K562 (cell line): Measurements from ENCODE around the gene SORCS2. TPM values are rescaled to one million over a fixed set of nuclear protein-coding genes. Genes with fewer than 3 reads are reported as not detected.

Source experiments
- ATAC-seq: fragments of 200-7000 bp; cut with Tn5 transposase; 3 replicates; pipeline ENCODE4 v1.9.1; 2020; ENCODE audit warnings: moderate library complexity
- BruUV-seq: library from RNA; stranded (reverse); fragments of 400-500 nt; replicated peaks from 2 replicates; lab custom pipeline; 2021; lab: Mats Ljungman, UMichigan
- CTCF ChIA-PET: fragments of 300-600 bp; formaldehyde crosslinking; extraction: SDS; loops from one replicate; lab custom pipeline; 2021; ENCODE audit warnings: low intra/inter-chr PET ratio; lab: Yijun Ruan, JAX
- POLR2A ChIA-PET: fragments of 300-600, 350-650 bp; sonication (Branson Sonifier 250); formaldehyde crosslinking; extraction: SDS; loops from one replicate; lab custom pipeline; 2021; ENCODE audit warnings: antibody characterized with exemption, inconsistent platforms; lab: Yijun Ruan, JAX
- DNase-seq, 4 experiments: peaks; one replicate each; pipeline versions ENCODE4 v3.0.0 to v3.0.0-alpha.2; 2011 to 2018; ENCODE audit warnings: low spot score in 3 of 4, mixed read lengths in 3 of 4; ENCODE audit errors: extremely low read depth in 1 of 4
- FAIRE-seq: peaks from 2 replicates; lab custom pipeline; 2011; peaks lifted over from hg19 to GRCh38; lab: Jason Lieb, UNC
- H2AFZ ChIP-seq: 2 replicates; pipeline ENCODE4 v1.6.0; 2011; ENCODE audit warnings: low read depth, low read length, control low read depth, inconsistent platforms
- H3K27ac ChIP-seq: fragments of 200-600 bp; 3 replicates; pipeline ENCODE4 v1.8.0; 2011; ENCODE audit warnings: low read depth, mild to moderate bottlenecking, control low read depth, inconsistent platforms, low read length, moderate library complexity, mixed read lengths; ENCODE audit errors: extremely low read depth
- H3K27me3 ChIP-seq, 2 experiments: fragments of 300-600 bp in 1 of 2; 2 replicates in 1 of 2; 3 replicates in 1 of 2; pipeline versions ENCODE4 v1.6.0 to v1.8.0; 2011; ENCODE audit warnings: inconsistent platforms in 2 of 2, low read length in 2 of 2, mild to moderate bottlenecking in 1 of 2, mixed read lengths in 1 of 2, moderate library complexity in 1 of 2; ENCODE audit not compliant: control insufficient read depth in 2 of 2, insufficient read depth in 2 of 2
- H3K36me3 ChIP-seq: fragments of 300-600 bp; 3 replicates; pipeline ENCODE4 v1.8.0; 2011; ENCODE audit warnings: mild to moderate bottlenecking, low read length, inconsistent platforms; ENCODE audit not compliant: control insufficient read depth, insufficient read depth
- H3K4me1 ChIP-seq, 2 experiments: fragments of 200-600 bp in 1 of 2; replicated peaks in 1 of 2; 2 replicates in 1 of 2; 3 replicates in 1 of 2; pipeline versions ENCODE4 v1.5.1 to v1.8.0; 2011; ENCODE audit warnings: inconsistent platforms in 2 of 2, low read length in 2 of 2, mild to moderate bottlenecking in 1 of 2, mixed read lengths in 1 of 2, moderate library complexity in 1 of 2; ENCODE audit not compliant: control insufficient read depth in 2 of 2, insufficient read depth in 2 of 2
- H3K4me2 ChIP-seq: 2 replicates; pipeline ENCODE4 v1.6.1; 2011; ENCODE audit warnings: low read length, control low read depth, inconsistent platforms, mixed read lengths; ENCODE audit not compliant: insufficient read depth
- H3K4me3 ChIP-seq: fragments of 200-600 bp; sonication (generic), shearing (Covaris generic); 2 replicates; pipeline ENCODE4 v1.5.1; 2016; ENCODE audit warnings: control low read depth, inconsistent platforms
- H3K79me2 ChIP-seq: fragments of 200-600 bp; 3 replicates; pipeline ENCODE4 v1.8.0; 2011; ENCODE audit warnings: low read length, inconsistent platforms; ENCODE audit not compliant: control insufficient read depth, insufficient read depth
- H3K9ac ChIP-seq, 2 experiments: 2 replicates each; pipeline versions ENCODE4 v1.6.0 to v1.6.1; 2011; ENCODE audit warnings: low read depth in 2 of 2, low read length in 2 of 2, control low read depth in 1 of 2, inconsistent platforms in 1 of 2, mild to moderate bottlenecking in 1 of 2, mixed read lengths in 1 of 2; ENCODE audit not compliant: insufficient read depth in 1 of 2
- H3K9me1 ChIP-seq: one replicate; pipeline ENCODE4 v1.6.0; 2011; ENCODE audit warnings: inconsistent platforms, mild to moderate bottlenecking, low read length, moderate library complexity; ENCODE audit not compliant: control insufficient read depth, insufficient read depth
- H3K9me3 ChIP-seq: replicated peaks from 2 replicates; pipeline ENCODE4 v1.5.1; 2011; ENCODE audit warnings: low read depth, low read length, inconsistent platforms; ENCODE audit not compliant: control insufficient read depth, insufficient read depth
- H4K20me1 ChIP-seq: replicated peaks from 2 replicates; pipeline ENCODE4 v1.6.1; 2011; ENCODE audit warnings: low read length, inconsistent platforms, mixed read lengths; ENCODE audit not compliant: control insufficient read depth, insufficient read depth
- ASH1L ChIP-seq: fragments of 450-650 bp; IDR thresholded peaks from 2 replicates; pipeline ENCODE4 v1.6.1; 2018; ENCODE audit warnings: borderline replicate concordance, mild to moderate bottlenecking, low read depth; ENCODE audit not compliant: partially characterized antibody
- BCOR ChIP-seq: fragments of 450-650 bp; IDR thresholded peaks from 2 replicates; pipeline ENCODE4 v1.6.1; 2016
- CSDE1 ChIP-seq, 2 experiments: fragments of 450-650 bp; IDR thresholded peaks; 2 replicates each; pipeline ENCODE4 v1.6.1; 2016; ENCODE audit warnings: mild to moderate bottlenecking in 1 of 2
- DDX20 ChIP-seq: fragments of 450-650 bp; IDR thresholded peaks from 2 replicates; pipeline ENCODE4 v1.6.1; 2016; ENCODE audit warnings: missing genetic modification characterization, low read depth, mild to moderate bottlenecking, missing compliant biosample characterization, moderate library complexity
- MTA2 ChIP-seq: fragments of 450-650 bp; IDR thresholded peaks from 2 replicates; pipeline ENCODE4 v1.6.1; 2016; ENCODE audit warnings: low read depth
- MTF1 ChIP-seq: fragments of 250-450 bp; sonication (Bioruptor Pico); IDR thresholded peaks from 2 replicates; pipeline ENCODE4 v1.9.0; 2021; ENCODE audit warnings: moderate library complexity, mild to moderate bottlenecking, inconsistent platforms, borderline replicate concordance
- NFRKB ChIP-seq: fragments of 450-650 bp; IDR thresholded peaks from 2 replicates; pipeline ENCODE4 v1.6.1; 2016; ENCODE audit warnings: low read depth
- POLR2AphosphoS2 ChIP-seq: IDR thresholded peaks from 2 replicates; pipeline ENCODE4 v1.6.1; 2012; ENCODE audit warnings: low read length, improper control_type of control experiment
- RBBP5 ChIP-seq: fragments of 200-600 bp; sonication (generic); IDR thresholded peaks from 2 replicates; pipeline ENCODE4 v1.6.1; 2012; ENCODE audit warnings: borderline replicate concordance, mild to moderate bottlenecking, low read length, control low read depth, inconsistent platforms; ENCODE audit not compliant: insufficient read depth, poor library complexity, severe bottlenecking
- RBM25 ChIP-seq: fragments of 200-400 bp; formaldehyde crosslinking; IDR thresholded peaks from 2 replicates; pipeline ENCODE4 v1.6.1; 2018; ENCODE audit warnings: low read length, low read depth, moderate library complexity; ENCODE audit not compliant: severe bottlenecking
- SMAD2 ChIP-seq: fragments of 150-350 bp; IDR thresholded peaks from 2 replicates; pipeline ENCODE4 v1.6.1; 2014; ENCODE audit warnings: low read depth, mild to moderate bottlenecking, low read length
- SPI1 ChIP-seq: IDR thresholded peaks from 2 replicates; pipeline ENCODE4 v1.6.1; 2011; ENCODE audit warnings: low read depth, low read length, control low read depth, borderline replicate concordance
- TGIF2 ChIP-seq: sonication (generic); formaldehyde crosslinking; IDR thresholded peaks from 2 replicates; pipeline ENCODE4 v1.8.1; 2022; ENCODE audit warnings: mild to moderate bottlenecking, missing genetic modification reagents, moderate library complexity
- XRCC4 ChIP-seq: IDR thresholded peaks from one replicate; pipeline ENCODE4 v1.6.1; 2011; ENCODE audit not compliant: insufficient read depth, insufficient read length; ENCODE audit errors: extremely low read depth
- ZFP36 ChIP-seq: fragments of 150-350 bp; IDR thresholded peaks from 2 replicates; pipeline ENCODE4 v1.6.1; 2018; ENCODE audit warnings: low read length, low read depth; ENCODE audit not compliant: partially characterized antibody
- ZZZ3 ChIP-seq: fragments of 450-650 bp; IDR thresholded peaks from 2 replicates; pipeline ENCODE4 v1.6.1; 2016; ENCODE audit warnings: antibody characterized with exemption, mild to moderate bottlenecking, moderate library complexity
- WGBS: fragments of 100-300 bp; shearing (Covaris generic); methylation state at CpG from one replicate; pipeline ENCODE4 v1.1.6; 2016; ENCODE audit warnings: low coverage, mixed read lengths; ENCODE audit not compliant: insufficient coverage; ENCODE audit errors: missing lambda C conversion rate; 5-methylcytosine and 5-hydroxymethylcytosine counted together
- in situ Hi-C: fragments of 300-500 bp; cut with MboI; formaldehyde crosslinking; loops from 4 replicates; pipeline ENCODE4 v1.15.0; 2018; ENCODE audit warnings: inconsistent platforms, mixed read lengths
- intact Hi-C: fragments of 100-400 bp; cut with micrococcal nuclease; formaldehyde crosslinking; loops from 2 replicates; pipeline ENCODE4 v1.14.2; 2022
- polyA plus RNA-seq, 8 experiments: library from polyadenylated mRNA; depleted of rRNA in 4 of 8; stranded (reverse) in 5 of 8; unstranded in 3 of 8; fragments of >200 nt; fragmentation: Nextera tagmentation in 2 of 8; fragmentation: Illumina TruSeq in 1 of 8; extraction: Ambion mirVana in 2 of 8; extraction: Trizol in 1 of 8; gene quantifications; 2 replicates each; pipeline versions ENCODE4 v1.2.1 to v1.2.3, GENCODE V29; 2011 to 2014; ENCODE audit warnings: inconsistent platforms in 1 of 8, missing spikeins in 1 of 8
- total RNA-seq, 7 experiments: library from RNA; depleted of rRNA in 6 of 7; stranded (reverse); fragments of >200 nt in 6 of 7; fragmentation: Illumina TruSeq in 2 of 7; extraction: Trizol in 2 of 7; gene quantifications; 2 replicates each; pipeline versions ENCODE4 v1.2.1 to v1.2.3, GENCODE V29; 2011 to 2021; ENCODE audit warnings: low replicate concordance in 1 of 7
- TF ChIP-seq, protein P1 (sequence below), 2 experiments: fragments of 450-650 bp; conservative IDR thresholded peaks; 2 replicates each; pipeline ENCODE4 v1.6.1; 2017; ENCODE audit warnings: mild to moderate bottlenecking in 2 of 2, moderate library complexity in 2 of 2
- TF ChIP-seq, protein P2 (sequence below), 2 experiments: fragments of 450-650 bp; IDR thresholded peaks; 2 replicates each; pipeline ENCODE4 v1.6.1; 2018; ENCODE audit warnings: mild to moderate bottlenecking in 2 of 2, low read depth in 1 of 2; ENCODE audit not compliant: partially characterized antibody in 2 of 2

The SORCS2 gene
- total and polyA plus RNA-seq, 9 of the 15 experiments (the other 6 are each of a cell fraction or from before 2014, with no cell fraction given) = not detected

DNA sequence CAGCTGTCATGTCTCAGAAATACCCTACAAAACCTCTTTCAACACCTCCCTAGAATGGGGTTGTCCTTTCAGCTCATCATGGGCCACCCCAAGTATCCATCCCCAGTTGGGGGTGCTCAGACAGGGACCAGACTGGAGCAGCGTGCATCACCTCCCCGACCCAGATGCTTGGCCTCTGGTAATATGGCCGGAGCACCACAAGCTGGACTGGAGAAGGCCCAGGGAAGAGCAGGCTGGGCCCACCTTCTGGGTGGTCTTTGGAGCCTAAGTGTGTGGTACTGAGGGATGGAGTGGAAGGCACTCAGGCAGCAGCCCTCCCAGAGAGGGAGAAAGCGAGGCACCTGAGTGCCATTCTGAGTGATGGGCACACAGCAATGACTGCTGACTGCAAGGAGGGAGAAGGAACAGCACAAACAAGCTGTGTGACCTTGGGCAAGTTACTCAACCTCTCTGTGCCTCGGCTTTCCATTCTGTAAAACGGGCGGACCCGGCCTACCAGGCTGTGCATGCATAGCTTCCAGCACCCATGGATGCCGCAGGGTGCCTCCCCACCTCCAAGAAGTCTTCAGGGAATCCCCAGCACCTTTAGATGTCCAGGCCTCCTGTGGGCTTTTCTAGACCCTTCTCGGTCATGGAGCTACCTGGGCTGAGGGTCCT, 519.1 kb downstream of the SORCS2 start:
- ChIA-PET CTCF (no interaction called here), POLR2A (interaction anchor here (0.6 to 1.6 kb wide), 4 partner anchors 9 to 522 kb away, joined by 3 read pairs; no protein-coding TSS in a partner anchor)
- Histone ChIP-seq H3K4me1 (peaks cover 0 to 3% of the 10 kb centered on the region in 2 experiments; a peak in 1 of 5 replicates), H2AFZ (no peak overlapping the region), H4K20me1 (peaks cover 9% of the 10 kb centered on the region), H3K36me3 (no peaks in the 10 kb centered on the region), H3K9me1 (no peaks in the 10 kb centered on the region), H3K27ac (no peak overlapping the region), H3K4me3 (no peak overlapping the region), H3K79me2 (no peaks in the 10 kb centered on the region), H3K4me2 (no peak overlapping the region), H3K9me3 (no peaks in the 10 kb centered on the region), H3K27me3 (peaks cover 2 to 50% of the 10 kb centered on the region in 2 experiments; a peak in 3 of 5 replicates), H3K9ac (no peak overlapping the region)
- ATAC-seq (no peak), FAIRE-seq (no peak), DNase-seq (no peak)
- in situ Hi-C loops (no loop called here), intact Hi-C loops (no loop called here)
- 2% methylated on average over 10 of the region's 10 CpGs for WGBS
- no TSS peak for BruUV-seq
- TF ChIP-seq BCOR = peak; percentile 52; the same call in 1 of the 2 replicates
- TF ChIP-seq RBM25 = peak; percentile 82
- TF ChIP-seq ZZZ3 = no peak
- TF ChIP-seq NFRKB = no peak
- TF ChIP-seq, protein P1, sequence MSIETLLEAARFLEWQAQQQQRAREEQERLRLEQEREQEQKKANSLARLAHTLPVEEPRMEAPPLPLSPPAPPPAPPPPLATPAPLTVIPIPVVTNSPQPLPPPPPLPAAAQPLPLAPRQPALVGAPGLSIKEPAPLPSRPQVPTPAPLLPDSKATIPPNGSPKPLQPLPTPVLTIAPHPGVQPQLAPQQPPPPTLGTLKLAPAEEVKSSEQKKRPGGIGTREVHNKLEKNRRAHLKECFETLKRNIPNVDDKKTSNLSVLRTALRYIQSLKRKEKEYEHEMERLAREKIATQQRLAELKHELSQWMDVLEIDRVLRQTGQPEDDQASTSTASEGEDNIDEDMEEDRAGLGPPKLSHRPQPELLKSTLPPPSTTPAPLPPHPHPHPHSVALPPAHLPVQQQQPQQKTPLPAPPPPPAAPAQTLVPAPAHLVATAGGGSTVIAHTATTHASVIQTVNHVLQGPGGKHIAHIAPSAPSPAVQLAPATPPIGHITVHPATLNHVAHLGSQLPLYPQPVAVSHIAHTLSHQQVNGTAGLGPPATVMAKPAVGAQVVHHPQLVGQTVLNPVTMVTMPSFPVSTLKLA (conservative IDR thresholded peaks at IDR 0.05) = no peak
- TF ChIP-seq MTF1 = no peak
- TF ChIP-seq POLR2AphosphoS2 = no peak
- no peak for TF ChIP-seq ASH1L
- no peak for TF ChIP-seq MTA2
- TF ChIP-seq DDX20 = no peak
- TF ChIP-seq SMAD2 = no peak
- TF ChIP-seq TGIF2 (CRISPR knock-in tag) = no peak
- peak; percentile 80 for TF ChIP-seq ZFP36
- TF ChIP-seq SPI1 = no peak
- TF ChIP-seq, protein P2, sequence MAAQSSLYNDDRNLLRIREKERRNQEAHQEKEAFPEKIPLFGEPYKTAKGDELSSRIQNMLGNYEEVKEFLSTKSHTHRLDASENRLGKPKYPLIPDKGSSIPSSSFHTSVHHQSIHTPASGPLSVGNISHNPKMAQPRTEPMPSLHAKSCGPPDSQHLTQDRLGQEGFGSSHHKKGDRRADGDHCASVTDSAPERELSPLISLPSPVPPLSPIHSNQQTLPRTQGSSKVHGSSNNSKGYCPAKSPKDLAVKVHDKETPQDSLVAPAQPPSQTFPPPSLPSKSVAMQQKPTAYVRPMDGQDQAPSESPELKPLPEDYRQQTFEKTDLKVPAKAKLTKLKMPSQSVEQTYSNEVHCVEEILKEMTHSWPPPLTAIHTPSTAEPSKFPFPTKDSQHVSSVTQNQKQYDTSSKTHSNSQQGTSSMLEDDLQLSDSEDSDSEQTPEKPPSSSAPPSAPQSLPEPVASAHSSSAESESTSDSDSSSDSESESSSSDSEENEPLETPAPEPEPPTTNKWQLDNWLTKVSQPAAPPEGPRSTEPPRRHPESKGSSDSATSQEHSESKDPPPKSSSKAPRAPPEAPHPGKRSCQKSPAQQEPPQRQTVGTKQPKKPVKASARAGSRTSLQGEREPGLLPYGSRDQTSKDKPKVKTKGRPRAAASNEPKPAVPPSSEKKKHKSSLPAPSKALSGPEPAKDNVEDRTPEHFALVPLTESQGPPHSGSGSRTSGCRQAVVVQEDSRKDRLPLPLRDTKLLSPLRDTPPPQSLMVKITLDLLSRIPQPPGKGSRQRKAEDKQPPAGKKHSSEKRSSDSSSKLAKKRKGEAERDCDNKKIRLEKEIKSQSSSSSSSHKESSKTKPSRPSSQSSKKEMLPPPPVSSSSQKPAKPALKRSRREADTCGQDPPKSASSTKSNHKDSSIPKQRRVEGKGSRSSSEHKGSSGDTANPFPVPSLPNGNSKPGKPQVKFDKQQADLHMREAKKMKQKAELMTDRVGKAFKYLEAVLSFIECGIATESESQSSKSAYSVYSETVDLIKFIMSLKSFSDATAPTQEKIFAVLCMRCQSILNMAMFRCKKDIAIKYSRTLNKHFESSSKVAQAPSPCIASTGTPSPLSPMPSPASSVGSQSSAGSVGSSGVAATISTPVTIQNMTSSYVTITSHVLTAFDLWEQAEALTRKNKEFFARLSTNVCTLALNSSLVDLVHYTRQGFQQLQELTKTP (IDR thresholded peaks at IDR 0.05; ENCODE audit: low read depth in 1 of 2, partially characterized antibody in 2 of 2) = no peak
- TF ChIP-seq CSDE1 (IDR thresholded peaks at IDR 0.05) = no peak
- TF ChIP-seq RBBP5 = no peak
- TF ChIP-seq XRCC4 = no peak
